Mesodermal cell (in vitro differentiated cells): ENCODE results near the gene ARID3A.
A peak's percentile ranks its signal among the peaks of the same experiment; 100 is the strongest.

ENCODE experiments used
- H3K27ac ChIP-seq: 2 replicates; pipeline ENCODE4 v1.7.0; 2013; ENCODE audit warnings: mild to moderate bottlenecking, low read depth, low read length, moderate library complexity; ENCODE audit not compliant: severe bottlenecking
- H3K36me3 ChIP-seq: 2 replicates; pipeline ENCODE4 v1.7.1; 2013; ENCODE audit warnings: mild to moderate bottlenecking, low read length, moderate library complexity; ENCODE audit not compliant: control insufficient read depth, insufficient read depth
- H3K4me1 ChIP-seq: one replicate; pipeline ENCODE4 v1.7.1; 2013; ENCODE audit warnings: mild to moderate bottlenecking, low read length; ENCODE audit not compliant: insufficient read depth, control insufficient read depth, poor library complexity, severe bottlenecking
- H3K4me3 ChIP-seq: 2 replicates; pipeline ENCODE4 v1.7.0; 2013; ENCODE audit warnings: low read length, control low read depth, mild to moderate bottlenecking; ENCODE audit not compliant: insufficient read depth, poor library complexity, severe bottlenecking; ENCODE audit errors: extremely low read depth
- H3K9me3 ChIP-seq: 2 replicates; pipeline ENCODE4 v1.7.1; 2013; ENCODE audit warnings: mild to moderate bottlenecking, low read length, moderate library complexity; ENCODE audit not compliant: control insufficient read depth
- WGBS, 2 experiments: methylation state at CpG; one replicate each; pipeline ENCODE4 v1.1.5; 2013; ENCODE audit warnings: missing lambda C conversion rate in 2 of 2; ENCODE audit not compliant: insufficient coverage in 2 of 2; 5-methylcytosine and 5-hydroxymethylcytosine counted together

ARID3A gene

GRCh38 chr19:961866-962620 lies 36.2 kb downstream of the ARID3A start:
- H3K36me3 ChIP-seq, result peaks cover 85% of the 10 kb centered on the region
- peak overlapping the region; percentile 57 for H3K27ac ChIP-seq
- 67 to 73% methylated on average over 3 to 5 of the region's 14 CpGs for WGBS, 2 experiments
- H3K4me1 ChIP-seq, result peaks cover 41% of the 10 kb centered on the region
- H3K4me3 ChIP-seq, result no peak overlapping the region
- no peaks in the 10 kb centered on the region for H3K9me3 ChIP-seq

DNA sequence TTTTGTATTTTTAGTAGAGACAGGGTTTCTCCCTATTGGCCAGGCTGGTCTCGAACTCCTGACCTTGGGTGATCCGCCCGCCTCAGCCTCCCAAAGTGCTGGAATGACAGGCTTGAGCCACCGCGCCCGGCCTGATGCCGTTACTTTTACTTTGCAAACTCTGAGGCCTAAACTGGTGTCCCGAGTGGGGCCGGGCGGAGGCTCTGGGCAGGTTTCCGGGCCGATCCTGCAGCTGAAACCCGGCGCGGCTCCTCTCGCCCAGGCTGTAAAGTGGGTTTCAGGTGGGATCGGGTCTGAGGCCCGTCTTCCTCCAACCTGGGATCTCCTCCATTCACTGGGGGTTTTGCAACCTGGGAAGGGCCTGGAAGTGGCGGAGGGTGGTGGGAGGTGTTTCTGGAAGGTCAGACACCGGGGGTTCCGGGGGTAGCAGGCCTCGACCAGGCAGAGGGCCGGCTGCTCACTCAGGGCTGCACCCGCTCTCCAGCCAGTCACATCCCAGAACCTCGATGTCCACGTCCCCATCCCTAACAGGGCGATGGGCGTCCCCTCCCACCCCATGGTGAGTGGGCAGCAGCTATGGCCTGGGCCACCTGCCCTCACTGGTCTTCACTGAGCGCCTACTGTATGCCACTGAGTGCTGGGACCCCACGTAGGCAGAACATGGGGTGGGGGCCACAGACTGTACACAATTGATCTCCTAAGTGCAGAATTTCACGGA lies 37.0 kb downstream of the ARID3A start:
- no peaks in the 10 kb centered on the region for H3K9me3 ChIP-seq
- no peak overlapping the region for H3K4me3 ChIP-seq
- WGBS, 2 experiments, result 89 to 91% methylated on average over 26 to 27 of the region's 31 CpGs
- no peak overlapping the region for H3K27ac ChIP-seq
- H3K36me3 ChIP-seq, result peaks cover 89% of the 10 kb centered on the region
- H3K4me1 ChIP-seq, result peaks cover 38% of the 10 kb centered on the region

GRCh38 chr19:963486-963951 lies 37.7 kb downstream of the ARID3A start:
- no peaks in the 10 kb centered on the region for H3K9me3 ChIP-seq
- no peak overlapping the region for H3K4me3 ChIP-seq
- WGBS, 2 experiments, result 79 to 81% methylated on average over 9 to 11 of the region's 11 CpGs
- no peak overlapping the region for H3K27ac ChIP-seq
- H3K4me1 ChIP-seq, result peaks cover 38% of the 10 kb centered on the region
- peaks cover 94% of the 10 kb centered on the region for H3K36me3 ChIP-seq

- peaks cover 94% of the 10 kb centered on the region for H3K36me3 ChIP-seq
- H3K4me1 ChIP-seq, result peaks cover 38% of the 10 kb centered on the region
- WGBS, 2 experiments, result 96 to 97% methylated on average over 12 to 15 of the region's 16 CpGs
- no peaks in the 10 kb centered on the region for H3K9me3 ChIP-seq
- no peak overlapping the region for H3K4me3 ChIP-seq
- no peak overlapping the region for H3K27ac ChIP-seq
These were observed 38.3 kb downstream of the ARID3A start for GRCh38 chr19:964116-964520.

- Histone ChIP-seq H3K36me3 (peaks cover 94% of the 10 kb centered on the region), H3K4me1 (peaks cover 30% of the 10 kb centered on the region), H3K27ac (no peak overlapping the region), H3K4me3 (no peak overlapping the region), H3K9me3 (no peaks in the 10 kb centered on the region)
- 95 to 97% methylated on average over 15 to 19 of the region's 19 CpGs for WGBS, 2 experiments
These were observed 39.2 kb downstream of the ARID3A start for GRCh38 chr19:964761-965694.

- Histone ChIP-seq H3K36me3 (peaks cover 95% of the 10 kb centered on the region), H3K9me3 (no peaks in the 10 kb centered on the region), H3K27ac (no peak overlapping the region), H3K4me1 (peaks cover 16% of the 10 kb centered on the region), H3K4me3 (no peak overlapping the region)
- WGBS, 2 experiments, result 90 to 92% methylated on average over 15 to 16 of the region's 17 CpGs
These were observed 40.8 kb downstream of the ARID3A start for GRCh38 chr19:966485-967088.

DNA sequence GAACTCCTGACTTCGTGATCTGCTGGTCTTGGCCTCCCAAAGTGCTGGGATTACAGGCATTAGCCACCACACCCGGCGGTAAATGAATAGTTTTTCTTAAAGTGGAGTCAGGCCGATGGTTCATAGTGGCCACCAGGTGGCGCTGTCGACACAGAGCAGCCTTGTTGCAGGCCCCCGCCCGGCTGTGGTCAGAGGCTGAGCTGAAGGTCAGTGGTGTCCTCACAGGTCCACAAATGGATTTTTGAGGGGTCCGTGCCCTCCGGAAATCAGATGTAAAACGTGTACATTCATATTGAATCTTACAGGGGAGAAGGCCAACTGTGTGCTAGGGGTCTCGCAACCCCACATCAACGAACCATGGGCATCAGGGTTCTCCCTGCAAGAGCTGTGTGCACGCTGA lies 44.9 kb downstream of the ARID3A start:
- Histone ChIP-seq H3K4me1 (no peaks in the 10 kb centered on the region), H3K36me3 (peaks cover 92% of the 10 kb centered on the region), H3K9me3 (no peaks in the 10 kb centered on the region), H3K4me3 (no peak overlapping the region), H3K27ac (no peak overlapping the region)
- WGBS, 2 experiments, result 91 to 93% methylated on average over 11 to 14 of the region's 14 CpGs

- Histone ChIP-seq H3K4me1 (no peaks in the 10 kb centered on the region), H3K36me3 (peaks cover 81% of the 10 kb centered on the region), H3K27ac (no peak overlapping the region), H3K4me3 (no peak overlapping the region), H3K9me3 (no peaks in the 10 kb centered on the region)
- 86 to 90% methylated on average over 11 to 14 of the region's 24 CpGs for whole genome bisulfite sequencing, 2 experiments
These were observed 46.0 kb downstream of the ARID3A start for GRCh38 chr19:971795-972194.

DNA sequence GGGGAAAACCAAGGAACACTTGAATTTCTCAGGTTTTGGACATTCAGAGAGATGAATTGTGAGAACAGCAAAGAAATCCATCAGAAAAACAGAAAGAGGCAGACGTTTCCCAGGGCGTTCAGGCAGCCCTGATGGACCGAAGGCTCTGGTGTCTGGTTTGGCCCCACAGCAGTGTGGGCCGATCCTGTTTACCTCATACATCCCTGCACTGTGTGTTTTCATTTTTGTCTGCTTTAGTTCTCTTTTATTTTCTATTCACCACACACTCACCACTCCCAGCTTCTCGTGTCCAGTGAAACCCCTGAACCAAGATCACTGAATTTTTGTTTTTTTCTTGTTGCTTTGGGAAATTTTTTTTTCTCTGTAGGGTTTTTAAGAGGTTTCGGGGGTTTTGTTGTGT lies 46.4 kb downstream of the ARID3A start:
- WGBS, 2 experiments, result 94 to 95% methylated on average over 4 to 5 of the region's 6 CpGs
- Histone ChIP-seq H3K9me3 (no peaks in the 10 kb centered on the region), H3K27ac (no peak overlapping the region), H3K4me1 (no peaks in the 10 kb centered on the region), H3K36me3 (peaks cover 76% of the 10 kb centered on the region), H3K4me3 (no peak overlapping the region)
